NCI-H128 (cell line): Measurements from ENCODE around the gene CREB5.

Experiments
- DNase-seq: peaks from one replicate; lab custom pipeline; 2025; ENCODE audit not compliant: unreplicated experiment; lab: John Stamatoyannopoulos, UW

Gene CREB5

GRCh38 chr7:28477041-28477442 lies 64.7 kb downstream of the CREB5 start:
- no peak for DNase-seq

DNA sequence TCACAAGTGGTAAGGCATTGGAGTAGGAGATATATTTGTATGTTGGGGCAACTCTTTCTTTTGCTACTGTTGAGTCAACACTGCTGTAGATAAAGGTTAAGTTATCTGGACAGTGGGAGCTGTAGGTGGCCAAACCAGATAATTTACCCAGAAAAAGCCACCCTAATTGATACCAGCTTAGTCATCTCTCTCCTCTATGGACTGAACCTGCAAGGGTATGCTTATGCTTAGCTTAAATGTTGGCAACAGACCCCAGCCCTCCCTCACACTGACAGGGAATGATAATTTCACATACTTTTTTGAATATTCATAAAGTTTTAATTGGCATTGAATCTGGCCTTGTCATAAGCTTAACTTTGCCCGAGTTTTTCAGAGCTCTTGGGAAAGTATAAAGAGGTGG lies 66.3 kb downstream of the CREB5 start:
- no peak for DNase-seq

DNA sequence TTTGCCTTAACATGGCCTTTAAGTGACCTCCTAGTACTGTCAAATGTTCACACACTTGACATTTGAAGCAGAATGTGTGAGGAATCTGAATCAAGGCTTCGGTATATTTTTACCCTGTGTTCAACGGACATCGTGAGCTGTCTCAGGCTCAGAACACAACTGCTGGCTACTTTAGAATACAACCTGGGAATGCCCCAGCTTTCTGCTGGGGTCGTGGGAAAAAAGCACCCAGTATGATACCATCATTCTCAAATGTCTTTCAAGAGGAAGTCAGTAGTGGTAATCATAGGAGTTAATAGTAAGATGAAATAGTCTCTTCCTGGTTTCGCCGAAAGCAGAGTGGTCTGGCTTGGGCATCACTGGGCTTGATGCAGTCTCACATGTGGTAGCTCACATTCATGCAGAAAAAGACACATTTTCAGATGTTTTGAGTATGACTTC lies 67.2 kb downstream of the CREB5 start:
- no peak for DNase-seq

GRCh38 chr7:28480595-28480994 lies 68.3 kb downstream of the CREB5 start:
- DNase-seq = no peak

DNA sequence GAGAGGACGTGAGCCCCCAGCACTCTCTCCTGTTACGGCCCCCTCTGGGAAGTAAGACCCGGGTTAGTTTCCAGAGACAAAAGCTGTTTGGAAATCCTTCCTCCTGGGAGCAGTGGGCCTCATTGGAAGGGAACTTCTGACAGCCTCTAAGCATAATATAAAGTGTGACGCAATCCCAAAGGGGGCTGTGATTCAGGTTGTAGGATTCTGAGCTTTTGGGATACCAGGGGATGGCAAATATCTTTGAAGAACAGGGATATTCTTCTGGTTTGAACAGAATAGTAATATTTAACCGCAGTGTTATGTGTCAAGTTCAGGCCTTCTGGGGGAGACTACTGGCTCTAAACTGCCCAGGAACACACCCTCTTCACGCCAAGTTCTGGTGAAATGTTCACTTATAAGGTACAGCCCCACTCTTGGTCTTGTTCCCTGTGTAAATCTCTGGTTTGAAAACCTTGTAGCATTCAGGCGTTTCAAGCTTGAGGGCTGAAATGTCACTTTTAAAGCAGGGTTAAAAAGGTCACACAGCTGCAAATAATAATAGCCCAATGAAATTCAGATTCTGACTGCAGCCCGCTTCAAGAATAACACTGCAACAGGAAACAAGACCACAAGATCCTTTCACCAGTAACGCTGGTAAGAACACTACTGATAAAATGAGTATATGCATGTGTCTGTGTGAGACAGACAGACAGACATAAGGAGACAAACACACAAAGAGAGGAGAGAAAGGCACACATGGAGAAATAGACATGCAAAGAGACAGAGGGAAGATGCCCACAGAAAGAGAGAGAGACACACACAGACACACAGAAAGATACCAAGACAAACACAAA lies 69.0 kb downstream of the CREB5 start:
- no peak for DNase-seq

GRCh38 chr7:28483112-28483511 lies 70.8 kb downstream of the CREB5 start:
- DNase-seq = no peak

DNA sequence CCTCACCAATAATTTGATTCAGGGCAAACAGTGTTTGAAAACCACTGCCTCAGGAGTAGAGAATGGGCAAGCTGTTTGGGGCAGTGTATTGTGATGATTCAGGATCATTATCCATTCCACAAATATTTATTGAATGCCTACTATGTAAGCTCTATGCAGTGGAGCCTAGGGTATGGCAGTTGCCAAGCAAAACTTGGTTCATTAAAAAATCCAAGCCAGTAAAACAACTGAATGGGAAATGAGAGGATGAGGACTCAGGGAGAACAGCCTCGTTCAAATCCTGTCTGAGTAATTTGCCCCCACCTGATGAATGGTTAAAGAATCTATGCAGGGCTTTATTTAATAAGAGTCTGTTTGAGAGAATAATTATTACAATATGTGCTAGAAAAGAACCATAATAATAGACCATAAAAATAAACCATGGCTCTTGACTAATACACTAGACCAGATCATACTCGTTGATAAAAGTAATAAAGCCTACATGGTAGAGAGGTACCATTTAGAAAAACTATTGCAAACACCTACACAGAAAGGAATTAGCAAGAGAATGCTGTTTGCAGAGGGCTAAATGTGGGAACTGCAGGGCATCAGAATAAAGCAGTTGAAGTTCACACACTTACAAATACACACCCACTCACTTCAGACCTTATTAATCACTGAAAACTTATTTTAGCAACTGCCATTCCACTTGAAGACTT lies 71.7 kb downstream of the CREB5 start:
- DNase-seq = no peak

DNA sequence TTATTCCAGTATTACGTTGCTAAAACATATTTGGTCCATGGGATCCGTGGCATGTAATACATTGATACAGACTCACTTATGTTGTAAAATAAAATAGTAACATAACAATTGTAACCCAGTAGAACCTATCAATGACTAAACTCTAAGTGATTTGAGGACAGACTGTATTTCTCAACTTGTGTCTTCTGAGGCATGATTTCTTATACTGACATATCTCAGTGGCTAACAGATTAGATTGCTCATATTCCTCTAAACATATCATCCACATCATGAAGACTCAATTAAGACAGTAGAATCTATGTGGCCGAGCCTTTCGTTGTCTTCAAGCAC lies 72.3 kb downstream of the CREB5 start:
- no peak for DNase-seq

DNA sequence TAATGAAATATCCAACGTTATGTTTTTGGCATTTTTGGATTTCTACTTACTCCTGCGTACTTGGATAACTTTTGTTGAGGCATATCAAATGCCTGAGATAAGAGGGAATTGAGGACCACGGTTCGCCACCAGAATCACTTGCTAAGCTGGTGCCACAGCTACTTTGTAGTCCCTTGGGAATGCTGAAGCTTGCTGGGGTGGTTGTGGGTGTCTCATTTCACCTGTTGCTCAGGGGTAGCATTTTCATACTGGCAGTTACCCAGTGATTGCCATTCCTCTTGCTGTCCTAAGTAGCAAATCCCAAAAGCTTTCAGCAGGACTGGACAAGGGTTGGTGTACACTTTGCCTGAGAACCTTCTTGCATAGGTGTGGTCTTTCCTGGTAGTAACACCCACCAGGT lies 75.2 kb downstream of the CREB5 start:
- no peak for DNase-seq

- DNase-seq = no peak
Observed at GRCh38 chr7:28488061-28488791, 75.9 kb downstream of the CREB5 start.

DNA sequence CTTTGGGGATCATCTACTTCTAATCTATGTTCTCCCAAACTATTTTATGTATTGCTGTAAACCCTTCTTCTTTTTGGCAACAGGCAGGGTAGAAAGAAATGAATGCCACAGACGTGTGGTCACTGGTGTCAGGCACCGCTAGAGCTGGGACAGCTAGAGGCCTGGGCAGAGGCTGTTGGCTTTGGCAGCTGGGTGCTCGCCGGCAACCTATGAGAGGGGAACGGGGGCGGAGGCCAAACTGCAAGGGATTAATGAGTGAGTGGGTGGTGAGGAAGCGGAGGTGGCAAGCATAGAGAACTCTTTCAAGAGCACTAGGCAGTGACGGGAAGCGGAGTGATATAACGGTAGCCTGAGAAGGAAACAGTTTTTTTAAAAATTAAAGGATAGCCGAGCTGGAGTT lies 78.5 kb downstream of the CREB5 start:
- no peak for DNase-seq

DNA sequence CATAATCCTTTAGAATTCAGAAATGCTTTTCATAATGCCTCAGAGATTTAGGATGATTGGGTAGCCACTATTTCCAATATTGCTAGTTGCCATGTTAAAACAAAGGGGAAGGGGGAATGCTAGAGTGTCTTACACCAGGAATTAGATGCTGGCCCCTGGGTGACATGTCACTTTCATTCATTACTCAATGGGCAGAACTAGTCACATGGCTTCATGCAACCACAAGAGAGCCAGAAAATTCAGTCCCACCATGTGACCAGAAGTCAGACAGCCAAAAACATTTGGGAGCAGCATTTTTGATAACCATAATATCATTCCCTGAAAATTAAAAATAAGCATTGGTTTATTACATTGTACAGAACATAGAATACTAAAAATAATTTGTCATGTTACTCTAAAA lies 81.2 kb downstream of the CREB5 start:
- no peak for DNase-seq

GRCh38 chr7:28497009-28497408 lies 84.7 kb downstream of the CREB5 start:
- DNase-seq = no peak

- DNase-seq = no peak
Observed at GRCh38 chr7:28498636-28499035, 86.3 kb downstream of the CREB5 start.

DNA sequence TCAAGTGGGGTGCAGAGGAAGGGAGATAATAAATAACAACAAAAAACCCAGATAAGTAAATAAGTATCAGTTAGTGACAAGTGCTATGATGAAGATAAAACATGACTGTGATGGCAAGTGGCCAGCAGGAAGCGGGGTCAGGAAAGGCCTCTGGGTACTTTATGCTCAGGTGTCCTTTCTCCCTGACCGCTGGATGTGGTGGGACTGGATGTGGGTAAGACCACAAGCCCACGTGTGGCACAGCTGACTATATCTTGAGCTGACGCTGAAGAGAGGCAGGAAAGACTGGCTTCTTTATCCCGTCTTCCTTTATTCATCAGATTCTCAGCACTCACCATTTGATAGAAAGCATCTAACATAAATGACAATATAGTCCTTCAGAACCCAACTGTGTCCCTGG lies 87.8 kb downstream of the CREB5 start:
- no peak for DNase-seq

DNA sequence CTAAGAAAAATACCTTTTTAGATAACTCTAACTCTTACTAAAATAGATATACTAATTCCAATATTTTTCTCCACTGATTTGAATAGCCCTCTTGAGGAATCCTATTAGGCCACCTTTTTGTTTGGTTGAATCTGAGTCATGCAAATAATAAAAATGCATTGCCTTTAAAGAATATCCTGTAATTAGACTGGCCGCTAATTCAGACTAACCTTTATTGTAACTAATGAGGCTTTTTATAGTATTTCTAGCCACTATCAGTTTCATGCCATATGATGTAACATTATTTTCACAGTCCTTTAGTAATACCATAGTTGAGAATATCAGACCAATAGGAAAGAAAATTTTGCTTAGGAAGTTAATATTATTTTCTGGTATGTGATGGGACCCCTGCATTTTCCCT lies 90.1 kb downstream of the CREB5 start:
- no peak for DNase-seq

- no peak for DNase-seq
Observed at GRCh38 chr7:28503396-28503795, 91.1 kb downstream of the CREB5 start.

- DNase-seq = no peak
Observed at GRCh38 chr7:28505014-28505413, 92.7 kb downstream of the CREB5 start.

DNA sequence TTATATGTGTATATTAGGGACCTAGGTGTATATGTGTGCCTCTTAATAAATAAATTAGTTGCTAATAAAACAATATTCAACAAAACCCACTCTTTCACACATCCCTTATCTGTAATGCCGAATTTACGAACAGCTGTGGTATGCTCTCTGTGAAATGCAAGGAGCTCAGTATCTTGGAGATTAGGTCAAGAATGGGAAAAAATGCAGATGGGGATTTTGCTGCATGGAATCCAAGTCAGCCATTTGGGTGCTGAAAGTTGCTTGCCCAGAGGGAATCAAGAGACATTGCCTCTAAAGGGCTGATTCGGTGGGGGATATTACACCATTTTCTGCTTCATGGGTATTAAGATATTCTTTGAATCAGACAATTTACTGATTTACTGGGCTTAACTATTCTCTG lies 93.5 kb downstream of the CREB5 start:
- DNase-seq = no peak

DNA sequence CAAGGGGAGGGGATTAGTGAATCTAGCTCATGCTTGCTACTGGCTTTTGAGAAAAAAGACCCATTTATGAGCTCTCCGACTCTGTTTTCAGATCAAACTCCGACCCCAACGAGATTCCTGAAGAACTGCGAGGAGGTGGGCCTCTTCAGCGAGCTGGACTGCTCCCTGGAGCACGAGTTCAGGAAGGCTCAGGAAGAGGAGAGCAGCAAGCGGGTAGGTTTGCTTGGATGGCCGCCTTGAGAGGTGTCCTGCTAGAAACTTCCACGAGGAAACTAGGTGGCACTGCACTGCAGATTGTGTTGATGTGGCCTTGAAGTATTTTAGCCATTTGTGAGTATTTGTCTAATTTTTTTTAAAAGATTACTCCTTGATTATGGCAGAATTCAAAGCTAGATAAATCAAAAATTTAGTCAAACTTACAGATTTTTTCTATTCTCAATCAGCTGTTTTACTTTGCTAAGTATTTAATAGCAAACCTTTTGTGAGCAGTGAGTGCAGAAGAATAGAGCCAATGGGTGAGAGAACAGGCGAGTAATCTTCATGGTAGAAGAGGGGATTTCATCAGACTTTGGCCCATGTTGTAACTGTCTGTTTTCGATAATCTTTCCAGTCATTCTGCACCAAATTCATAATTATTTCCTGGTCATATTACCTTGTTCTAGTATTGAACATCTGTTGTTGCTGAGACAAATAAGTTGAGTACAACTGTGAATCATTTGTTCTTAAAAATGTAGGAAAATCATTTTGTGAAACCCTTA lies 95.4 kb downstream of the CREB5 start:
- no peak for DNase-seq
